ENCODE measurements around the gene OST4. TPM values are rescaled to one million over a fixed set of nuclear protein-coding genes. Genes with fewer than 3 reads are reported as not detected.

The OST4 gene
- total RNA-seq, 1 experiment from 2014 or later, result 172 TPM

- DNase-seq, result no peak
- no peak overlapping the region for H3K4me3 Mint-ChIP-seq (ENCODE audit: low read depth, unreplicated experiment)
- no peak overlapping the region for H3K27ac Mint-ChIP-seq (ENCODE audit: unreplicated experiment)
- no peaks in the 10 kb centered on the region for H3K9me3 Mint-ChIP-seq (ENCODE audit: low read depth, unreplicated experiment)
- no peaks in the 10 kb centered on the region for H3K27me3 Mint-ChIP-seq (ENCODE audit: unreplicated experiment)
- CTCF ChIA-PET, result no interaction called here
- no peak for TF ChIP-seq CTCF (IDR thresholded peaks at IDR 0.05; ENCODE audit: unreplicated experiment)
- BruUV-seq (replicated peaks), result no TSS peak
- H3K36me3 Mint-ChIP-seq (ENCODE audit: insufficient read depth, unreplicated experiment), result peaks cover 34% of the 10 kb centered on the region
- intact Hi-C loops (cut with micrococcal nuclease; ENCODE audit: unreplicated experiment), result no loop called here
- H3K4me1 Mint-ChIP-seq (ENCODE audit: low read depth, unreplicated experiment), result peaks cover 14% of the 10 kb centered on the region
Observed at GRCh38 chr2:27027211-27027651, 44.2 kb downstream of the OST4 start.

- intact Hi-C loops (cut with micrococcal nuclease; ENCODE audit: unreplicated experiment), result no loop called here
- Mint-ChIP-seq H3K36me3 (ENCODE audit: insufficient read depth, unreplicated experiment) (peaks cover 31% of the 10 kb centered on the region), H3K4me3 (ENCODE audit: low read depth, unreplicated experiment) (no peak overlapping the region), H3K4me1 (ENCODE audit: low read depth, unreplicated experiment) (peaks cover 24% of the 10 kb centered on the region), H3K27me3 (ENCODE audit: unreplicated experiment) (no peaks in the 10 kb centered on the region), H3K27ac (ENCODE audit: unreplicated experiment) (no peak overlapping the region), H3K9me3 (ENCODE audit: low read depth, unreplicated experiment) (no peaks in the 10 kb centered on the region)
- CTCF ChIA-PET, result no interaction called here
- DNase-seq, result no peak
- BruUV-seq (replicated peaks), result no TSS peak
- no peak for TF ChIP-seq CTCF (IDR thresholded peaks at IDR 0.05; ENCODE audit: unreplicated experiment)
Observed at GRCh38 chr2:27025861-27026851, 45.3 kb downstream of the OST4 start.

GRCh38 chr2:27025281-27025800 lies 46.1 kb downstream of the OST4 start:
- intact Hi-C loops (cut with micrococcal nuclease; ENCODE audit: unreplicated experiment), result no loop called here
- H3K36me3 Mint-ChIP-seq (ENCODE audit: insufficient read depth, unreplicated experiment), result peaks cover 35% of the 10 kb centered on the region
- H3K9me3 Mint-ChIP-seq (ENCODE audit: low read depth, unreplicated experiment), result no peaks in the 10 kb centered on the region
- H3K4me1 Mint-ChIP-seq (ENCODE audit: low read depth, unreplicated experiment), result peaks cover 32% of the 10 kb centered on the region
- DNase-seq, result no peak
- H3K27ac Mint-ChIP-seq (ENCODE audit: unreplicated experiment), result no peak overlapping the region
- CTCF ChIA-PET, result no interaction called here
- no peaks in the 10 kb centered on the region for H3K27me3 Mint-ChIP-seq (ENCODE audit: unreplicated experiment)
- TF ChIP-seq CTCF (IDR thresholded peaks at IDR 0.05; ENCODE audit: unreplicated experiment), result no peak
- BruUV-seq (replicated peaks), result no TSS peak
- no peak overlapping the region for H3K4me3 Mint-ChIP-seq (ENCODE audit: low read depth, unreplicated experiment)

- Mint-ChIP-seq H3K36me3 (ENCODE audit: insufficient read depth, unreplicated experiment) (peaks cover 34% of the 10 kb centered on the region), H3K4me1 (ENCODE audit: low read depth, unreplicated experiment) (peaks cover 38% of the 10 kb centered on the region), H3K4me3 (ENCODE audit: low read depth, unreplicated experiment) (no peak overlapping the region), H3K27ac (ENCODE audit: unreplicated experiment) (no peak overlapping the region), H3K9me3 (ENCODE audit: low read depth, unreplicated experiment) (no peaks in the 10 kb centered on the region), H3K27me3 (ENCODE audit: unreplicated experiment) (no peaks in the 10 kb centered on the region)
- DNase-seq, result no peak
- CTCF ChIA-PET, result no interaction called here
- no peak for TF ChIP-seq CTCF (IDR thresholded peaks at IDR 0.05; ENCODE audit: unreplicated experiment)
- intact Hi-C loops (cut with micrococcal nuclease; ENCODE audit: unreplicated experiment), result no loop called here
- BruUV-seq (replicated peaks), result no TSS peak
Observed at GRCh38 chr2:27024812-27025211, 46.6 kb downstream of the OST4 start.
